Embryonic facial prominence (tissue), 1 donor: ENCODE measurements around the gene FAM76B.
"Not testable (repeated sequence)": the region's sequence is repeated elsewhere in the genome, so short reads cannot be mapped to it uniquely, and the experiment has no call there.

ENCODE experiments used
- DNase-seq: peaks from one replicate; pipeline ENCODE4 v3.0.0-alpha.2; 2016; ENCODE audit errors: extremely low spot score

Gene FAM76B

GRCh38 chr11:95789506-95790122, at the start of gene FAM76B:
Gene FAM76B, minus strand, starts transcription at chr11:95789782. Its CDS starts 304 bp downstream, at chr11:95789478.
- DNase-seq = peak; percentile 97

DNA sequence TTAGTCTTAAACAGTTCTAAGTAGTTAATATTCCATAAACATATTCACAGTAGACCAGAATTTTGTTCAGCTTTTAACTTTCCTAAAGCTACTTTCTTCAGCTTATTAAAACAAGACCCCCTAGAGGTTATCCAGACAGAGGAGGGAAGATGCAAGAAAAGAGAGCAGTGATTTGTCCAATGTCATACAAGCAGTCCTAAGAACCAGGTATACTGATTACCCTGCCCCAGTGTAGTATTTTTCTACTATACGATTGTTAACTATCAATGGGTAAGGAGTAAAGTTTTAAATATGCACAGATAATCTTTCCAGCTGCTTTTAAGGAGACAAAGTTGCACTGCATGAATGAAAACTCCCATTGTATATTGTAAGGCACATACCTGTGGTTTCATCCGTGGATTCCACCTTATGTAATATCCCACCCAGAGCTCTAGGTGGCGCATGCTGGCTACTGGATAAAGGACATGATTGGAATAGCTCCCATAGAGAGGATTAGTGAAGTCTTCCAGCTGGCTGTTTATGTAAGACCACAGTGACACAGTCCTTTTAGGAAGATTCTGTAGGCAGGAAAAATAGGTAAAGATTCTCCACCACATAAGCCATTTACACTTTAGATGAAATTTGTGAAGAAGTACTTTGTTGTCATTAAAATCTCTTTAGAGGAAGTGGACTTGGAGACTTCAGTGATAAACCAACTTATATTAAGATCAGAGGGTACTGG, 46.3 kb upstream of the FAM76B start:
- DNase-seq = peak; percentile 68

DNA sequence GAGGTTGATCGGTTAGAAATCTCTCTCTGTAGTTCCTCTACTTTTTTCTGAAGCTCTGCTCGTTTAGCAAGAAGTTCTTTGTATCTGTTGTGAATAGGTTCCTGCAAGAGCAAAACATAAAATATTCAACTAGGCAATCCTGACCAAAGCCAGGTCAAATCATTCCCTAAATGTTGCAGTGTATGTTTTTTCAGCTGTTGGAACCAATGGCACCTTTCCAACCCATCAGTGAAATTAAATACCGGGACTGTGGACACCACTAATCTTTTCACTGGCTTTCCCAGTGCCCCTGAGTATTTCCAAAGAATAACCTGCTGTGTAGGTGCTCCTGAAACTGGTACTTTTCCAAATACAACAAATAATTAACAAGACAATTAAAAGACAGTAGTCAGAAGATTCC, 45.8 kb upstream of the FAM76B start:
- DNase-seq = no peak

DNA sequence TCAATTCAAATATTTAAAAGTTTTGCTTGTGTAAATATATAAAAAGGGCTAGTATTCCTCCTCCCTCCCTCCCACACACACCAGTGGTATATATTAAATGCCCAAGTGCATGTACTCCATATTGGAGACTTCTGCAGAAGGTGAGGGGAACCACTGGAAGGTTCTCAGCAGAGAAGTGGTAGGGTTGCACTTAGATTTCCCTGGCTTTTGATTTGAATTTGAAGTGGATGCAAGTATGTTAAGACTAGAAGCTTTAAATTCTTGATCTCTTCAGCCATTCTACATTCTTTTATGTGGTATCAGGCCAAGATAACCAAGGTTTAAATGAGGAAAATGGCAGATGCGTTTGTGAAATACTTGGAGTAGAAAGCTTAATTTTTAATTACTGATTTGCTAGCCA, 43.8 kb upstream of the FAM76B start:
- no peak for DNase-seq

- no peak for DNase-seq
Measured at GRCh38 chr11:95832763-95833162, 43.2 kb upstream of the FAM76B start.

DNA sequence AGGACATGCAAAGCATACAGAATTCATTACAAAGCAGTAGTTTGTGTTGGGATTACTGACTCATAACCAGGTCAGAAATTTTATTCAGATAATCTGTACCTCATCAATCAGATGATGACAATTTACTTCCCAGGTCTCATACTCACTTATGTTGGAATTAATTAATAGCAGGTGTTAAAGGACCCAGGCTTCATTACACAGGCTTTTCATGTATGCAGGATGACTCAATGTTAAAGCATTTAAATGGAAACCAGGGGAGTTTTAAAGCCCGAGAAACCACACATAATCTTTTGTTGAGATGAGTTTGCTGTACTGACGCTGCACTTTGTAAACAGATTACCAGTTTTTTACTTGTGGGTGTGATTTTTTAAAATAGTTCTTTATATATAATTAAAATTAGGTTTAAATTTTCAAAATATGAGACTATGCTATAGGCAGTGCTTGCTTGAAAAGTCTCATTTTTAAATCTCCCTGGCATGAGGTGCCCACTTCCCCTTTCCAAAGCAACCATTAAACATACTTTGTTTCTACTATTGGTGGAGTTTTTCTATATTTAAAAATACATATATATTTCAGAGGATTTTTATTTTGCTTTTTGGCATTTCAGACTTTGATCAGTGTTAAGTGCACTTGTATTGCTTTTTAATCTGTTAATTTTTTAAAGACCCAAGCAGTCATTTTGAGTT, 41.8 kb upstream of the FAM76B start:
- no peak for DNase-seq

DNA sequence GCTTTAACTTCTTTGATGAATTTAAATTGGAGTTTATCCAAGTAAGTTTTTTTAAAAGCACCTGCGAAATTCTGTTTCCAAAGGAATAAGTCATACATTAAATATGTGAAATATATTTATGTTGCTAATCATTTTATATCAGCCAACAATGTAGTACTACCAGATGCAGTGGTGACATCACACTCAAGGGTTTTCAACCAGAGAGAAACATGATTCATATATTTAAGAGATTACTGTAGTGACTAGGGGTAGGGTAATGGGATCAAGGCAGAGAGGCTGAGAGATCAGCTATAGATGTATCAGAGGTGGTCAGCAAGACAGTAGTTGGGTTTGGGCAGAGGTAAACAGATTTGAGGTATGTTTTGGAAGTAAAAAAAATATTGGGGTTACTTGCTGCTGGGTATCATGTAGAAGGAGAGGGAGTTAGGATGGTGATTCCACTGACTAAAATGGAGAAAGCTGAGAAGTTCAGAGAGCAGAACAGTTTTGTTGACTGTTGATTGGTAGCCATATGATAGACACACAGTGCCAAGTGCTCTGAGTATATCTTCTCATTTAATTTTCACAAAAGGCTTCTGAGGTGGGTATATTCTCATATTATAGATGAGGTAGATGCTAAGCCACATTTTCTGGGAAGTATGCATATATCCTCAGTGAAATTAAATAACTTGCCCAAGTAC, 40.1 kb upstream of the FAM76B start:
- no peak for DNase-seq

- DNase-seq = no peak
Measured at GRCh38 chr11:95827696-95828095, 38.1 kb upstream of the FAM76B start.

DNA sequence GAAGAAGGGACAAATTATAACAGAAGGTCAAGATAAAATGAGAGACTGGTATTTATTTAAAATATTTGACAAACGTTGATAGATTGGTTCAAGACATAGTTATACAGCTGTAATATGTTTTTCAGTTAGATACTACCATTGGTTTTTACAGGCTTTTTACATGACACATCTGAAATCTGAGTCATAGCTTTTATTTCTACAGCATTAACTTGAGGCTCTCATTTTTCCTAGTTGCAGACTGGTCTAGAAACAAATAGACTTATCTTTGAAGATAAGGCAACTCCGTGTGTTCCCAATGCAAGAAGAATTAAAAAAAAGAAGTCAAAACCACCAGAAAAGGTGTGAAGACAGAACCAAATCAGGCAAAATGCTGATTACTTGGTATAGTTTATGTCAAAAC, 32.1 kb upstream of the FAM76B start:
- DNase-seq = no peak

DNA sequence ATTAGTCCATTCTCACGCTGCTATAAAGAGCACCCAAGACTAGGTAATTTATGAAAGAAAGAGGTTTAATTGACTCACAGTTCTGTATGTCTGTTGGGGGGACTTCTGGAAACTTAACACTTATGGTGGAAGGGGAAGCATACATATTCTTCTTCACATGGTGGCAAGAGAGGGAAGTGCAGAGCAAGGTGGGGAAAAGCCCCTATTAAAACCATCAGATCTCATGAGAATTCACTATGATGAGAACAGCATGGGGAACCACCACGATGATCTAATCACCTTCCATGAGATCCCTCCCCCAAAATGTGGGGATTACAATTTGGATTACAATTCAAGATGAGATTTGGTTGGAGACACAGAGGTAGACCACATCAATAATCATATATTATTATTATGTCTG, 26.5 kb upstream of the FAM76B start:
- DNase-seq = no peak

DNA sequence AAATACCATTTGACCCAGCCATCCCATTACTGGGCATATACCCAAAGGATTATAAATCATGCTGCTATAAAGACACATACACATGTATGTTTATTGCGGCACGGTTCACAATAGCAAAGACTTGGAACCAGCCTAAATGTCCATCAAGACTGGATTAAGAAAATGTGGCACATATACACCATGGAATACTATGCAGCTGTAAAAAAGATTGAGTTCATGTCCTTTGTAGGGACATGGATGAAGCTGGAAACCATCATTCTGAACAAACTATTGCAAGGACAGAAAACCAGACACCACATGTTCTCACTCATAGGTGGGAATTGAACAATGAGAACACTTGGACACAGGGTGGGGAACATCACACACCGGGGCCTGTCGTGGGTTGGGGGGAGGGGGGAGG, 21.5 kb upstream of the FAM76B start:
- DNase-seq = not testable (repeated sequence)

- DNase-seq = not testable (repeated sequence)
Measured at GRCh38 chr11:95806464-95806863, 16.9 kb upstream of the FAM76B start.

- no peak for DNase-seq
Measured at GRCh38 chr11:95805869-95806268, 16.3 kb upstream of the FAM76B start.

GRCh38 chr11:95803973-95804372, 14.4 kb upstream of the FAM76B start:
- DNase-seq = no peak

- no peak for DNase-seq
Measured at GRCh38 chr11:95802806-95803205, 13.2 kb upstream of the FAM76B start.

- DNase-seq = no peak
Measured at GRCh38 chr11:95800438-95800837, 10.9 kb upstream of the FAM76B start.

DNA sequence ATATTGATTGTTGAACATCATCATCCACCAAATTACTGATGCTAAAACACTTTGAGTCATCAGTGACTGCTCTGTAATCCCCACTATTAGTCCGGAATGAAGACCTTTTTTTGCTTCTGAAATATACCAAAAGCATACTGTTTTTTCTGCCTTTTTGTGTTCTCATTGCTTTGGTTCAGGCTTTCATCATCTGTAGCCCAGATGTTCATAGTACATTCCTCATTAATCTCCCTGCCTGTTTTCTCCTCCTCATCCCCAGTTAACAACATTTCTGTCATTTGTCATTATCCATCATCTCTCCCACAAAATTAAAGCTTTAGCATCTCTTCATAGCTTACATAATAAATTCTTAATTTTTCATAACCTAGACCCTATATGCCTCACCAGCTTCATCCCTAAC, 10.0 kb upstream of the FAM76B start:
- DNase-seq = no peak

- DNase-seq = no peak
Measured at GRCh38 chr11:95796501-95796900, 6.9 kb upstream of the FAM76B start.

DNA sequence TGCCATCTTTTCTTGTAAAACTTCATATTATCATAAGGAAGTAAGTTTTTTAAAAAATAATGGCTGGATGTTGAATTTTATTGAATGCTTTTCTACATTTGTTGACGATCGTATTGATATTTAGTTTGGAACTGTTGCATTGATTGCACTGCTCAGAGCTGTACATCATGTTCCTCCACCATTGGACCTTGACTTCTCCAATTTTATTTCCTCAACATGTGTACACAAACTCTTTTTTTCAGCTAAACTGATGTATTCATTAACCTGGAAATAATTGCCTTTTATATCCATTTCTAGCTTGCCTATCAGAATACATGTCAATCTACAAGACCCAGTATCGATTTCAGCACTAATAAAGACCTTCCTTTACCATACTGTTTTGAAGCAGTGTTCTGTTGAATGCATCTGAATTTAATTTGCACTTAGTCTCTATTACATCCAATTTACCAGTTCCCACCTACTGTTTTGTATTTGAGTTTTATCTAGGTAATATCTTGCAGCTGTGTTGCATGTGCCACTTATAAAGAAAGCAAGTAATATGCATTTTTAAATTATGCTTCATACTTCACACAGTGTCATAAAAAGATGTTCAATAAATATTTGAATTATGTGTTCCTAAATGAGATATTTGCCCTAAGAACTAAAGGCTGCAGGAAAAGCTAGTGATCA, 6.2 kb upstream of the FAM76B start:
- no peak for DNase-seq

GRCh38 chr11:95794086-95794485, 4.5 kb upstream of the FAM76B start:
- DNase-seq = no peak

DNA sequence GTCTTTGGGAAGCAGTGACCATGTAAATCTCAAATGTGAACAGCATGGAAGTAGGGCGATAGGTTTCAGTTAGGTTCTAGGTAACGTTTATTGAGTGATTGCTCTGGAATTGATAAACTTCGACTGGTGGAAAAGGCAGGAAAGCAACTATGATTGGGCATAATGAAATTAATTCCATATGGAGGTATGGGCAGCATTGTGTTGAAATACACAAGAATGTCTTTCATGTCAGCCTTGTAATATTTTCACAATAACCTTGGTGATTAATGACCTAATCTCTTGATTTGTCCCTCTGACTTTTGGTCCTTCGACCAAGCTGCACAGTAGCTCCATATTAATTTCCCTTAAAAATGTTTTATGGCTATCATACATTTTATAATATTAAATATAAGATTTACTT, 3.5 kb upstream of the FAM76B start:
- DNase-seq = no peak

DNA sequence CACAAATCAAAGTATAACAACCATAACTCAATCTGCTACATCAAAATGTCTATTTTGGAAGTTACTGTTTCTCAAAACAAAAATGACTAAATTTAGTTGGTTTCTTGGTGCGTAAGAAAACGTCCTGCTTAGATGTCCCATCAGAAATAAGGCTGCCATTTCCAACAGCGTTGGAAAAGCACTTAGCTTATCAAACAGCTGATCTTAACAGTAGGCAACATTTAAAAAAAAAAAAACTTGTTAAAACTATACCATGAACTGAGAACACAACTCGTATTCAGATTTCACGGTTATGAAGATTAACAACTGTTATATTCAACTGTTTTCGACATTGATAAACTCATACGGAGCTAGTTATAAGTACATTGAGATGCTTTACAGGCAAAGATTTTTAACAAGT, 3.1 kb upstream of the FAM76B start:
- no peak for DNase-seq
